Stimulated activated naive CD4-positive, alpha-beta T cell (primary cell): Measurements from ENCODE around the gene KIAA1549.
"Not testable (repeated sequence)": the region's sequence is repeated elsewhere in the genome, so short reads cannot be mapped to it uniquely, and the experiment has no call there.

Experiments
- DNase-seq, 6 experiments: peaks; one replicate each; lab custom pipeline; 2025; lab: John Stamatoyannopoulos, UW

The KIAA1549 gene

GRCh38 chr7:138981332-138982203 is at the start of gene KIAA1549:
Gene KIAA1549 (minus strand): TSS chr7:138981389. CDS start chr7:138981269, 120 bp downstream.
- DNase-seq: peak in 4 of 6 experiments; percentile 20 to 28 (median 25)

- DNase-seq: no peak
These were observed 48.2 kb upstream of the KIAA1549 start for GRCh38 chr7:139029353-139029752.

GRCh38 chr7:139026551-139026950 is 45.4 kb upstream of the KIAA1549 start:
- DNase-seq: no peak

- not testable (repeated sequence) for DNase-seq
These were observed 44.7 kb upstream of the KIAA1549 start for GRCh38 chr7:139025861-139026260.

- DNase-seq: no peak
These were observed 41.9 kb upstream of the KIAA1549 start for GRCh38 chr7:139023076-139023475.

GRCh38 chr7:139022286-139022685 is 41.1 kb upstream of the KIAA1549 start:
- no peak for DNase-seq

- DNase-seq: no peak
These were observed 37.7 kb upstream of the KIAA1549 start for GRCh38 chr7:139018910-139019309.

GRCh38 chr7:139016931-139017511 is 35.8 kb upstream of the KIAA1549 start:
- peak; percentile 12 to 64 (median 33) for DNase-seq

- DNase-seq: no peak
These were observed 30.2 kb upstream of the KIAA1549 start for GRCh38 chr7:139011373-139011772.

GRCh38 chr7:139004321-139005090 is 23.3 kb upstream of the KIAA1549 start:
- peak in 1 of 6 experiments; percentile 3 for DNase-seq

- no peak for DNase-seq
These were observed 18.2 kb upstream of the KIAA1549 start for GRCh38 chr7:138999414-138999813.

- DNase-seq: no peak
These were observed 10.9 kb upstream of the KIAA1549 start for GRCh38 chr7:138992052-138992531.

GRCh38 chr7:138987686-138988085 is 6.5 kb upstream of the KIAA1549 start:
- DNase-seq: no peak

- peak in 1 of 6 experiments; percentile 17 for DNase-seq
These were observed 1.0 kb upstream of the KIAA1549 start for GRCh38 chr7:138982204-138982623.

- peak in 1 of 6 experiments; percentile 17 for DNase-seq
These were observed 462 bp downstream of the KIAA1549 start for GRCh38 chr7:138980563-138981291.

- DNase-seq: no peak
These were observed 1.1 kb downstream of the KIAA1549 start for GRCh38 chr7:138979988-138980562.

GRCh38 chr7:138979226-138979979 is 1.8 kb downstream of the KIAA1549 start:
- DNase-seq: peak in 1 of 6 experiments; percentile 1

- no peak for DNase-seq
These were observed 2.5 kb downstream of the KIAA1549 start for GRCh38 chr7:138978541-138979184.

- DNase-seq: not testable (repeated sequence)
These were observed 5.0 kb downstream of the KIAA1549 start for GRCh38 chr7:138976161-138976560.
